Tibial nerve (tissue), 4 donors: ENCODE results near the gene SCGN.

ENCODE experiments used
- EP300 ChIP-seq, 2 donors: sonication (generic); formaldehyde crosslinking; IDR thresholded peaks; one replicate each; pipeline ENCODE4 v1.6.1; 2017; ENCODE audit warnings: antibody characterized with exemption in 2 of 2, mild to moderate bottlenecking in 1 of 2
- POLR2A ChIP-seq, 2 donors: fragments of 450-650 bp; IDR thresholded peaks; one replicate each; pipeline ENCODE4 v1.6.1; 2017; ENCODE audit warnings: antibody characterized with exemption in 2 of 2, mild to moderate bottlenecking in 2 of 2, moderate library complexity in 2 of 2
- TF ChIP-seq, protein P1 (sequence below), 5 experiments: fragments of 200-600 bp in 3 of 5; fragments of 450-650 bp in 2 of 5; sonication (generic) in 3 of 5; IDR thresholded peaks; one replicate each; pipeline ENCODE4 v1.5.1; 2016 to 2019; ENCODE audit warnings: antibody characterized with exemption in 5 of 5, mild to moderate bottlenecking in 3 of 5, moderate library complexity in 2 of 5

DNA sequence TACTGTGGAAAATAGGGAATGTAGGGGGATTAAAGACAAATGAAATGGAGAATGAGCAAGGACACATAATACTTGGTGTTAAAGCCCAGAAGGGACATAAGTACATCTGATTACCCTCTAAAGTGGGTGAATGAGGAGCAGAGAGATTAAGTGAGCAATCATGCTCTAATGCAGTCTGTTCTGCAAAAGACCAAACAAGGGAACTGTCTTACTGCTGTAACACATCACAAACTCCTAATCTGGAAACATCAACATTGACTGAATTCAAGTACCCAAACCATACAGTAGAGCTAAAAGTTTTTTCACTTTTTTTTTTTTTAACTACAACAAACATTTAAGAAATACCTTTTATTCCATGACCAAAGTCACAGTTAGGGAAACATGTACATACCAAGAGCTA is 83.2 kb downstream of the SCGN start:
- TF ChIP-seq, protein P1, sequence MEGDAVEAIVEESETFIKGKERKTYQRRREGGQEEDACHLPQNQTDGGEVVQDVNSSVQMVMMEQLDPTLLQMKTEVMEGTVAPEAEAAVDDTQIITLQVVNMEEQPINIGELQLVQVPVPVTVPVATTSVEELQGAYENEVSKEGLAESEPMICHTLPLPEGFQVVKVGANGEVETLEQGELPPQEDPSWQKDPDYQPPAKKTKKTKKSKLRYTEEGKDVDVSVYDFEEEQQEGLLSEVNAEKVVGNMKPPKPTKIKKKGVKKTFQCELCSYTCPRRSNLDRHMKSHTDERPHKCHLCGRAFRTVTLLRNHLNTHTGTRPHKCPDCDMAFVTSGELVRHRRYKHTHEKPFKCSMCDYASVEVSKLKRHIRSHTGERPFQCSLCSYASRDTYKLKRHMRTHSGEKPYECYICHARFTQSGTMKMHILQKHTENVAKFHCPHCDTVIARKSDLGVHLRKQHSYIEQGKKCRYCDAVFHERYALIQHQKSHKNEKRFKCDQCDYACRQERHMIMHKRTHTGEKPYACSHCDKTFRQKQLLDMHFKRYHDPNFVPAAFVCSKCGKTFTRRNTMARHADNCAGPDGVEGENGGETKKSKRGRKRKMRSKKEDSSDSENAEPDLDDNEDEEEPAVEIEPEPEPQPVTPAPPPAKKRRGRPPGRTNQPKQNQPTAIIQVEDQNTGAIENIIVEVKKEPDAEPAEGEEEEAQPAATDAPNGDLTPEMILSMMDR (IDR thresholded peaks at IDR 0.05) = no peak
- no peak for TF ChIP-seq POLR2A (IDR thresholded peaks at IDR 0.05)
- TF ChIP-seq EP300 (IDR thresholded peaks at IDR 0.05) = no peak
